Progenitor cell of endocrine pancreas (in vitro differentiated cells): Measurements from ENCODE around the gene C19orf33. TPM values are rescaled to one million over a fixed set of nuclear protein-coding genes. Genes with fewer than 3 reads are reported as not detected.
A peak's percentile ranks its signal among the peaks of the same experiment; 100 is the strongest.

Source experiments
- DNase-seq: peaks from one replicate; pipeline ENCODE4 v3.0.0; 2021; ENCODE audit warnings: low spot score; ENCODE audit not compliant: unreplicated experiment
- H3K27ac Mint-ChIP-seq: 2 replicates; pipeline ENCODE4 v1.8.0; 2021; ENCODE audit warnings: mild to moderate bottlenecking, moderate library complexity, mixed read lengths
- H3K27me3 Mint-ChIP-seq: 2 replicates; pipeline ENCODE4 v1.8.0; 2021; ENCODE audit warnings: mixed read lengths
- H3K36me3 Mint-ChIP-seq: 2 replicates; pipeline ENCODE4 v1.8.0; 2022; ENCODE audit warnings: mixed read lengths; ENCODE audit not compliant: insufficient read depth
- H3K4me1 Mint-ChIP-seq: 2 replicates; pipeline ENCODE4 v1.8.0; 2021; ENCODE audit warnings: low read depth, mixed read lengths
- H3K4me3 Mint-ChIP-seq: 2 replicates; pipeline ENCODE4 v1.8.0; 2021; ENCODE audit warnings: low read depth, mild to moderate bottlenecking, moderate library complexity, mixed read lengths
- H3K9me3 Mint-ChIP-seq: 2 replicates; pipeline ENCODE4 v1.8.0; 2021; ENCODE audit warnings: low read depth, mixed read lengths
- total RNA-seq: library from RNA; stranded (reverse); gene quantifications from 2 replicates; pipeline ENCODE4 v1.2.1, GENCODE V29; 2021
- TF ChIP-seq, protein P1 (sequence below): fragments of 200-600 bp; sonication (generic); IDR thresholded peaks from one replicate; pipeline ENCODE4 v1.5.0; 2021; ENCODE audit warnings: antibody characterized with exemption, mild to moderate bottlenecking; ENCODE audit not compliant: unreplicated experiment

The C19orf33 gene
- total RNA-seq, 1 donor from 2014 or later, result 3.5 TPM

DNA sequence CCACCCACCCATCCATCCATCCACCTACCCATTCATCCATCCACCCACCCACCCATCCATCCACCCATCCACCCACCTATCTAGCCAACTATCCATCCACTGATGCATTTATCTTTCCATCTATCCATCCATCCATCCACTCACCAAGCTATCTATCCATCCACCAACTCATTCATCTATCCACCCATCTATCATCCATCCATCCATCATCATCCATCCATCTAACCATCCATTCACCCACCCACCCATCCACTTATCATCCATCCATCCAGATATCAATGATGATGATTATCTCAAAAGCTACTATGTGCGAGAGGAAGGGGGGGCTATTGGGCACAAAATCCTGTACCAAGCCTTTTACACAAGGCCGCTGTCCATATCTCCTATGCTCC is 6.2 kb downstream of the C19orf33 start:
- Mint-ChIP-seq H3K27ac (no peak overlapping the region), H3K27me3 (no peaks in the 10 kb centered on the region), H3K36me3 (no peaks in the 10 kb centered on the region), H3K4me1 (peaks cover 2% of the 10 kb centered on the region), H3K9me3 (no peaks in the 10 kb centered on the region), H3K4me3 (no peak overlapping the region)
- no peak for DNase-seq
- TF ChIP-seq, protein P1, sequence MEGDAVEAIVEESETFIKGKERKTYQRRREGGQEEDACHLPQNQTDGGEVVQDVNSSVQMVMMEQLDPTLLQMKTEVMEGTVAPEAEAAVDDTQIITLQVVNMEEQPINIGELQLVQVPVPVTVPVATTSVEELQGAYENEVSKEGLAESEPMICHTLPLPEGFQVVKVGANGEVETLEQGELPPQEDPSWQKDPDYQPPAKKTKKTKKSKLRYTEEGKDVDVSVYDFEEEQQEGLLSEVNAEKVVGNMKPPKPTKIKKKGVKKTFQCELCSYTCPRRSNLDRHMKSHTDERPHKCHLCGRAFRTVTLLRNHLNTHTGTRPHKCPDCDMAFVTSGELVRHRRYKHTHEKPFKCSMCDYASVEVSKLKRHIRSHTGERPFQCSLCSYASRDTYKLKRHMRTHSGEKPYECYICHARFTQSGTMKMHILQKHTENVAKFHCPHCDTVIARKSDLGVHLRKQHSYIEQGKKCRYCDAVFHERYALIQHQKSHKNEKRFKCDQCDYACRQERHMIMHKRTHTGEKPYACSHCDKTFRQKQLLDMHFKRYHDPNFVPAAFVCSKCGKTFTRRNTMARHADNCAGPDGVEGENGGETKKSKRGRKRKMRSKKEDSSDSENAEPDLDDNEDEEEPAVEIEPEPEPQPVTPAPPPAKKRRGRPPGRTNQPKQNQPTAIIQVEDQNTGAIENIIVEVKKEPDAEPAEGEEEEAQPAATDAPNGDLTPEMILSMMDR, result no peak

DNA sequence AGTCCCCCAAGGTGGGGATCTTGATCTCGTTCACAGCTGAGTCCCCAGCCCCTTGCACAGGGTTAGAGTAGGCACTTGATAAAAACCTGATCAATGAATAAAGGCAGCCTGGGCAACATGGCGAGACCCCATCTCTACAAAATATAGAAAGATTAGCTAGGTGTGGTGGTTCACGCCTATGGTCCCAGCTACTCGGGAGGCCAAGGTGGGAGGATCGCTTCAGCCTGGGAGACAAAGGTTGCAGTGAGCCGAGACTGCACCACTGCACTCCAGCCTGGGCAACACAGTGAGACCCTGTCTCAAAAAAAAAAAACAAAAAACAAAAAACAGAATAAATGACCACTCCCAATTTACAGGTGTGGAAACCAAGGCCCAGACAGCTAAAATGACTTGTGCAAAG is 6.9 kb downstream of the C19orf33 start:
- H3K27me3 Mint-ChIP-seq, result no peaks in the 10 kb centered on the region
- H3K9me3 Mint-ChIP-seq, result no peaks in the 10 kb centered on the region
- H3K27ac Mint-ChIP-seq, result no peak overlapping the region
- no peak for DNase-seq
- no peaks in the 10 kb centered on the region for H3K36me3 Mint-ChIP-seq
- TF ChIP-seq, protein P1, result no peak
- no peak overlapping the region for H3K4me3 Mint-ChIP-seq
- H3K4me1 Mint-ChIP-seq, result peaks cover 2% of the 10 kb centered on the region

DNA sequence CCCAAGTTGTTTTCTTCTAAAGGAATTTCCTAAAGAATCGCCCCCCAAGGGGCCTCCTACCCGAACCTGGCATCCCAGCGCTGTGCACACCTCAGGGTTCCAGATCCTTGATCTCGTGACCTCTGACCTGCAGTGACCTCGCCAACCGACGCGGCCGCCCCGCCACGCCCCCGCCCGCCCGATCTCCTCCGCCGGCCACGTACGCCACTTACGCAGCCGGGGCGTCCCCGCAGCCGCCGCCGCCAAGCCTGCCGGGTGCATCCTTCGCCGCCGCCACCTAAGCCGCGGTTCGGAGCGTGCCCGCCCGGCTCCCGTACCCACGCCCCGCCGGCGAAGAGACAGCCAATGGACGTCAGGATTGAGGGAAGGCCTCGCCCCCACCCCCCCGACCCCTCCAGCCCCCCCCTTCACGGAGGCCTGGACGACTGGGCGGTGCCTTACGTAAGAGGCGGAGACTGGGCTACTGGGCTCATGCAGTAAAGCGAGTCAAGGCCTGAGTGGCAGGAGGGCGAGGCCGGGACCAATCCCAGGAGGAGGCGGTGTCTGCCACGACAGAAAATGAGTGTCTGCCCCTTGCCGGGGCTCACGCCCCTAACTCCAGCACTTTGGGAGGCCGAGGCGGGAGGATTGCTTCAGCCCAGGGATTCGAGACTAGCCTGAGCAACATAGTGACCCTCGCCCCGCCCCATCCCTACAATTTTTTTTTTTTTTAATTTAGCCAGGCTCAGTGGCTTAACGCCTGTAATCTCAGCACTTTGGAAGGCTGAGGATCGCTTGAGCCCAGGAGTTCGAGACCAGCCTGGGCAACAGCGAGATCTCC is 11.8 kb downstream of the C19orf33 start, which contains the start of gene YIF1B:
Gene YIF1B (minus strand): TSS at position 291 of the 820 bp plus-strand sequence. CDS start 30 bp downstream, at position 261.
- peaks cover 35% of the 10 kb centered on the region for H3K27me3 Mint-ChIP-seq
- H3K4me1 Mint-ChIP-seq, result peaks cover 2% of the 10 kb centered on the region
- H3K9me3 Mint-ChIP-seq, result no peaks in the 10 kb centered on the region
- TF ChIP-seq, protein P1, result no peak
- H3K27ac Mint-ChIP-seq, result peak within 1 kb of the TSS; percentile 92
- no peaks in the 10 kb centered on the region for H3K36me3 Mint-ChIP-seq
- peak; percentile 91 for DNase-seq
- peak within 1 kb of the TSS; percentile 74 for H3K4me3 Mint-ChIP-seq

DNA sequence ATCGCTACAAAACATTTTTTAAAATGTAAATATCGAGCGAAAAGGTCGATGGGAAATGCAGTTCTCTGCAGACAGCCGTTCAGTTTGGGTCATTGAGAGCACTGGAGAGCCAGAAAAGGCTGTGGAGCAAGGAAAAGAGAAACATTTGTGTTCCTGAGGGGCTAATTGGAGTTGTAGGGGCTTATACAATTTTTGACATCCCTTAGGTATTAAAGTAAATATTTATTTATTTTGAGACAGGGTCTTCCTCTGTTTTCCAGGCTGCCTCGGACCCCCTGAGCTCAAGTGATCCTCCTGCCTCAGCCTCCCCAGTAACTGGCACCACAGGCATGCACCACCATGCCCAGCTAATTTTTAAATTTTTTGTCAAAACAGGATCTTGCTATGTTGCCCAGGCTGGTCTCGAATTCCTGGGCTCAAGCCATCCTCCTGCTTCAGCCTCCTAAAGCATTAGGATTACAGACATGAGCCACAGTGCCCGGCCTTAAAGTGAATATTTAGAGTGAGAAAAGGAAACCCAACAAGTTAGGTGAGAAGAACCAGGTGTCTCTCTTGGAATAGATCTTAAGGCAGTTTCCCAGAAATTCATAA is 12.5 kb downstream of the C19orf33 start:
- peaks cover 42% of the 10 kb centered on the region for H3K27me3 Mint-ChIP-seq
- H3K4me1 Mint-ChIP-seq, result peaks cover 2% of the 10 kb centered on the region
- H3K27ac Mint-ChIP-seq, result peak overlapping the region; percentile 92
- H3K36me3 Mint-ChIP-seq, result no peaks in the 10 kb centered on the region
- peak overlapping the region; percentile 66 for H3K4me3 Mint-ChIP-seq
- H3K9me3 Mint-ChIP-seq, result no peaks in the 10 kb centered on the region
- TF ChIP-seq, protein P1, result no peak
- no peak for DNase-seq

DNA sequence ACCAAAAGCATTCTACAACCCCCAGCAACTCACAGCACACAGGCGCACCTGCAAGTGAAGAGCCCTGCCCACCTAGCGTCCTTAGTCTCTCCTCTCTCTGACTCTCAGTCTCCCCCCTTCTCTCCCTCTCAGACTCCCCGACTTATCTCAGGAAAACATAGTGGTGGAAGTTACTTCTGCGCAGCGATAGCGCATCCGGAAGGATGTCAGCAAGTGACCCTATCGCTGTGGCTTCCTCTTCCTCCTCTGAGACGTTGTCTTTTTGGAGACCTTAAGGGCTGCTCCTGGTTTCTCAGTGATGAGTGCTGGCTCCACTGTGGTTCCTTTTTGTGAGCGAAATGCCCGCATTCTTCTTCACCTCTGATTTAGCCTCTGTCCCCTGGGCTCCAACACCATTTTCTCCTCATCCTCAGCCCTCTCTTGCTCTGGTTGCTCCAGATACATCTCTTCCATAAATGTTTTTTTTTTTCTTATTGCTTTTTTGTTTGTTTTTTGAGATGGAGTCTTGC is 13.1 kb downstream of the C19orf33 start:
- Mint-ChIP-seq H3K4me3 (no peak overlapping the region), H3K36me3 (no peaks in the 10 kb centered on the region), H3K27me3 (peaks cover 48% of the 10 kb centered on the region), H3K4me1 (peaks cover 2% of the 10 kb centered on the region), H3K27ac (peak overlapping the region; percentile 45), H3K9me3 (no peaks in the 10 kb centered on the region)
- no peak for DNase-seq
- TF ChIP-seq, protein P1, result no peak
